HG03060 (cell line): ENCODE measurements around the gene TIMM44.
"Not testable (repeated sequence)": the region's sequence is repeated elsewhere in the genome, so short reads cannot be mapped to it uniquely, and the experiment has no call there.

Experiments used
- ATAC-seq: cut with Tn5 transposase; IDR thresholded peaks from one replicate; pipeline ENCODE4 v1.9.1; 2021; ENCODE audit warnings: low read depth, moderate number of reproducible peaks; ENCODE audit not compliant: unreplicated experiment

Gene TIMM44

GRCh38 chr19:7953060-7953459 lies 9.6 kb upstream of the TIMM44 start:
- no peak for ATAC-seq

GRCh38 chr19:7947939-7948338 lies 4.5 kb upstream of the TIMM44 start:
- no peak for ATAC-seq

- ATAC-seq = peak; percentile 32
Measured at GRCh38 chr19:7944177-7944761, 803 bp upstream of the TIMM44 start.

GRCh38 chr19:7942981-7943443 lies 454 bp downstream of the TIMM44 start:
- peak; percentile 5 for ATAC-seq

GRCh38 chr19:7941895-7942596 lies 1.4 kb downstream of the TIMM44 start:
- ATAC-seq = no peak

GRCh38 chr19:7940841-7941240 lies 2.6 kb downstream of the TIMM44 start:
- ATAC-seq = no peak

GRCh38 chr19:7934766-7935165 lies 8.7 kb downstream of the TIMM44 start:
- no peak for ATAC-seq

GRCh38 chr19:7933828-7934725 lies 9.4 kb downstream of the TIMM44 start:
- no peak for ATAC-seq

GRCh38 chr19:7933411-7933810 lies 10.1 kb downstream of the TIMM44 start:
- ATAC-seq = no peak

- ATAC-seq = no peak
Measured at GRCh38 chr19:7932930-7933300, 10.6 kb downstream of the TIMM44 start.

- ATAC-seq = no peak
Measured at GRCh38 chr19:7932276-7932929, 11.1 kb downstream of the TIMM44 start.

- no peak for ATAC-seq
Measured at GRCh38 chr19:7931221-7932061, 12.0 kb downstream of the TIMM44 start.

- ATAC-seq = no peak
Measured at GRCh38 chr19:7930765-7931164, 12.7 kb downstream of the TIMM44 start.

GRCh38 chr19:7930030-7930429 lies 13.4 kb downstream of the TIMM44 start:
- not testable (repeated sequence) for ATAC-seq

GRCh38 chr19:7928741-7929701 lies 14.4 kb downstream of the TIMM44 start:
- ATAC-seq = no peak

- no peak for ATAC-seq
Measured at GRCh38 chr19:7928334-7928706, 15.1 kb downstream of the TIMM44 start.

- ATAC-seq = no peak
Measured at GRCh38 chr19:7927605-7928333, 15.7 kb downstream of the TIMM44 start.
